Measurements from ENCODE around the gene CXCL17. TPM values are rescaled to one million over a fixed set of nuclear protein-coding genes. Genes with fewer than 3 reads are reported as not detected.

The CXCL17 gene
- polyA plus RNA-seq, 1 donor (not counting 4 experiments of a cell fraction or from before 2014, with no cell fraction given): not detected

DNA sequence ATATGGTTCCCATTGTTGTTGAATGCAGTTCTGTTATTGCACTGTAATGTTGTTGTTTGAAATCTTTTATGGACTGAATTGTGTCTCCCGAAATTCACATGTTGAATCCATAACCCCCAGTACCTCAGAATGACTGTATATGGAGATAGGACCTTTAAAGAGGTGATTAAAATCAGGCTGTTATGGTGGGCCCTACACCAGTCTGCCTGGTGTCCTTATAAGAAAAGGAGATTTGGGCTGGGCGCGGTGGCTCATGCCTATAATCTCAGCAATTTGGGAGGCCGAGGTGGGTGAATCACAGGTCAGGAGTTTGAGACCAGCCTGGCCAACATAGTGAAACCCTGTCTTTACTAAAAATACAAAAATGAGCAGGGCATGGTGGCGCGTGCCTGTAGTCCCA, 7.4 kb downstream of the CXCL17 start:
- H3K79me2 ChIP-seq (ENCODE audit: control insufficient read depth, insufficient read depth, low read length): no peaks in the 10 kb centered on the region
- TF ChIP-seq, protein P1, sequence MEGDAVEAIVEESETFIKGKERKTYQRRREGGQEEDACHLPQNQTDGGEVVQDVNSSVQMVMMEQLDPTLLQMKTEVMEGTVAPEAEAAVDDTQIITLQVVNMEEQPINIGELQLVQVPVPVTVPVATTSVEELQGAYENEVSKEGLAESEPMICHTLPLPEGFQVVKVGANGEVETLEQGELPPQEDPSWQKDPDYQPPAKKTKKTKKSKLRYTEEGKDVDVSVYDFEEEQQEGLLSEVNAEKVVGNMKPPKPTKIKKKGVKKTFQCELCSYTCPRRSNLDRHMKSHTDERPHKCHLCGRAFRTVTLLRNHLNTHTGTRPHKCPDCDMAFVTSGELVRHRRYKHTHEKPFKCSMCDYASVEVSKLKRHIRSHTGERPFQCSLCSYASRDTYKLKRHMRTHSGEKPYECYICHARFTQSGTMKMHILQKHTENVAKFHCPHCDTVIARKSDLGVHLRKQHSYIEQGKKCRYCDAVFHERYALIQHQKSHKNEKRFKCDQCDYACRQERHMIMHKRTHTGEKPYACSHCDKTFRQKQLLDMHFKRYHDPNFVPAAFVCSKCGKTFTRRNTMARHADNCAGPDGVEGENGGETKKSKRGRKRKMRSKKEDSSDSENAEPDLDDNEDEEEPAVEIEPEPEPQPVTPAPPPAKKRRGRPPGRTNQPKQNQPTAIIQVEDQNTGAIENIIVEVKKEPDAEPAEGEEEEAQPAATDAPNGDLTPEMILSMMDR (optimal IDR thresholded peaks at IDR 0.05 in 1 of 3, IDR thresholded peaks at IDR 0.05 in 1 of 3, conservative IDR thresholded peaks at IDR 0.05 in 1 of 3; ENCODE audit: extremely low read depth in 1 of 3, insufficient read depth in 2 of 3, low read length in 3 of 3): no peak
- TF ChIP-seq EZH2 (IDR thresholded peaks at IDR 0.05; ENCODE audit: low read length): no peak
- no peaks in the 10 kb centered on the region for H3K27me3 ChIP-seq (ENCODE audit: control insufficient read depth, extremely low read depth, insufficient read depth, low read length)
- H3K4me2 ChIP-seq (ENCODE audit: control insufficient read depth, extremely low read depth, insufficient read depth, low read depth, low read length): no peak overlapping the region
- no peak overlapping the region for H3K4me3 ChIP-seq (ENCODE audit: control insufficient read depth in 2 of 3, extremely low read depth in 1 of 3, insufficient read depth in 2 of 3, low read depth in 1 of 3, low read length in 3 of 3)
- no peak for DNase-seq (ENCODE audit: low read depth, low spot score)
- dilution Hi-C loops (cut with MboI; ENCODE audit: extremely low pct_ligation_motif_present, low sequenced_read_pairs): loop anchor here (25.0 kb wide), 1 partner anchor 152 kb away; the partner anchor contains the start of gene CEACAM8
- H2AFZ ChIP-seq (ENCODE audit: control insufficient read depth, low read length): no peak overlapping the region
- H4K20me1 ChIP-seq (ENCODE audit: control insufficient read depth, extremely low read depth, insufficient read depth, low read length): no peaks in the 10 kb centered on the region
- H3K9ac ChIP-seq (ENCODE audit: control insufficient read depth, extremely low read depth, insufficient read depth, low read length): no peak overlapping the region
- H3K9me1 ChIP-seq (ENCODE audit: control insufficient read depth, extremely low read depth, insufficient read depth, low read length): no peaks in the 10 kb centered on the region
- H3K9me3 ChIP-seq (ENCODE audit: control insufficient read depth, low read depth, low read length): no peaks in the 10 kb centered on the region
- FAIRE-seq: no peak
- H3K27ac ChIP-seq (ENCODE audit: control insufficient read depth, insufficient read depth, low read length): no peak overlapping the region
- H3K36me3 ChIP-seq (ENCODE audit: control insufficient read depth in 2 of 2, extremely low read depth in 1 of 2, insufficient read depth in 2 of 2, low read length in 2 of 2): no peaks in the 10 kb centered on the region
- no peaks in the 10 kb centered on the region for H3K4me1 ChIP-seq (ENCODE audit: control insufficient read depth, extremely low read depth, insufficient read depth, low read length)

DNA sequence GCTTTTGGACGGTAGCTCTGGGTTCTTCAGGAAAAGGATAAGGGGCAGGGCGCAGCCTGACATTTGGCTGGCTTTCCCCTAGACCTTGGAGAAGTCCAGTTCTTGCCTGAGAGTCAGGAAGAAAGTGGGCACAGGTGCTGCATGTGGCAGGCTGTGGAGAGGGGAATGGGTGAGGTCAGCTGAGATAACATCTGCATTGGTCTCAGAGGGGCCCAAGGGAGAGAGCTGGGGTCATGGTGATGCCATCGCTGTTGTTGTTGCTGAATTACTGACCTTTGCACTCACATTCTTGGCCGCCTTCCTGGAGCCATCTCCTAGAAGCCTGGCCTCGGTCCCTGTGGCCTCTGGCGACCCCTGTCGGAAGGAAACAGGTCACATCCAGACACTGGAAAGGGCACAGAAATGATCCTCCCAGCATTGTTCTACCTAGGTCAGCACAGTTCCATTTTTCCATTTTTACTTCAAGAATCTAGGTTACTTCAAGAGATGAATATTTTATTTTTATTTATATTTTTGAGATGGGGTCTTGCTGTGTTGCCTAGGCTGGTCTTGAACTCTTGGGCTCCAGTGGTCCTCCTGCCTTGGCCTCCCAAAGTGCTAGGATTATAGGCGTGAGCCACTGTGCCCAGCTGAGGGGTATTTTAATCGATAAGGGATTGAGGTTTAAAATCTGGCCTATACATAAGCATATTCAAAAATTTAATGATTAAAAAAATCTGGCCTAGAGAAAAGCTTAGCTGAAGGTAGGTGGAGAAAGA, 9.1 kb downstream of the CXCL17 start:
- no peaks in the 10 kb centered on the region for H3K4me1 ChIP-seq (ENCODE audit: control insufficient read depth, extremely low read depth, insufficient read depth, low read length)
- dilution Hi-C loops (cut with MboI; ENCODE audit: extremely low pct_ligation_motif_present, low sequenced_read_pairs): loop anchor here (25.0 kb wide), 1 partner anchor 154 kb away; the partner anchor contains the start of gene CEACAM8
- H3K4me2 ChIP-seq (ENCODE audit: control insufficient read depth, extremely low read depth, insufficient read depth, low read depth, low read length): no peak overlapping the region
- H3K79me2 ChIP-seq (ENCODE audit: control insufficient read depth, insufficient read depth, low read length): no peaks in the 10 kb centered on the region
- H3K4me3 ChIP-seq (ENCODE audit: control insufficient read depth in 2 of 3, extremely low read depth in 1 of 3, insufficient read depth in 2 of 3, low read depth in 1 of 3, low read length in 3 of 3): no peak overlapping the region
- no peaks in the 10 kb centered on the region for H3K36me3 ChIP-seq (ENCODE audit: control insufficient read depth in 2 of 2, extremely low read depth in 1 of 2, insufficient read depth in 2 of 2, low read length in 2 of 2)
- no peak for TF ChIP-seq EZH2 (IDR thresholded peaks at IDR 0.05; ENCODE audit: low read length)
- TF ChIP-seq, protein P1 (optimal IDR thresholded peaks at IDR 0.05 in 1 of 3, IDR thresholded peaks at IDR 0.05 in 1 of 3, conservative IDR thresholded peaks at IDR 0.05 in 1 of 3; ENCODE audit: extremely low read depth in 1 of 3, insufficient read depth in 2 of 3, low read length in 3 of 3): peak; percentile 85 to 89 (median 86)
- no peak overlapping the region for H2AFZ ChIP-seq (ENCODE audit: control insufficient read depth, low read length)
- DNase-seq (ENCODE audit: low read depth, low spot score) (no peak), FAIRE-seq (peak; percentile 36)
- H4K20me1 ChIP-seq (ENCODE audit: control insufficient read depth, extremely low read depth, insufficient read depth, low read length): no peaks in the 10 kb centered on the region
- no peaks in the 10 kb centered on the region for H3K9me3 ChIP-seq (ENCODE audit: control insufficient read depth, low read depth, low read length)
- H3K27ac ChIP-seq (ENCODE audit: control insufficient read depth, insufficient read depth, low read length): no peak overlapping the region
- H3K9me1 ChIP-seq (ENCODE audit: control insufficient read depth, extremely low read depth, insufficient read depth, low read length): no peaks in the 10 kb centered on the region
- H3K9ac ChIP-seq (ENCODE audit: control insufficient read depth, extremely low read depth, insufficient read depth, low read length): no peak overlapping the region
- H3K27me3 ChIP-seq (ENCODE audit: control insufficient read depth, extremely low read depth, insufficient read depth, low read length): no peaks in the 10 kb centered on the region

Data from keratinocyte (primary cell).